AG04449 (cell line): Measurements from ENCODE around the gene IL1RAPL2.
A peak's percentile ranks its signal among the peaks of the same experiment; 100 is the strongest.

ENCODE experiments used
- CTCF ChIA-PET: fragments of 350-600 bp; formaldehyde crosslinking; extraction: SDS; loops from one replicate; lab custom pipeline; 2021; ENCODE audit warnings: antibody characterized with exemption; lab: Yijun Ruan, JAX
- POLR2A ChIA-PET: fragments of 400-600, 350-600 bp; formaldehyde crosslinking; extraction: SDS; loops from one replicate; lab custom pipeline; 2020; ENCODE audit warnings: antibody characterized with exemption, inconsistent platforms; lab: Yijun Ruan, JAX
- DNase-seq: peaks from one replicate; pipeline ENCODE4 v3.0.0-alpha.2; 2010; ENCODE audit warnings: low read depth, low spot score
- H3K4me3 ChIP-seq: 2 replicates; pipeline ENCODE4 v1.5.1; 2011; ENCODE audit warnings: low read depth, mild to moderate bottlenecking, control low read depth, low read length
- CTCF ChIP-seq: IDR thresholded peaks from one replicate; pipeline ENCODE4 v1.5.1; 2011; ENCODE audit warnings: mild to moderate bottlenecking, moderate library complexity, low read length, control low read depth, inconsistent platforms; ENCODE audit not compliant: insufficient read depth; ENCODE audit errors: missing control alignments

IL1RAPL2 gene

GRCh38 chrX:104922206-104922621, 356.2 kb downstream of the IL1RAPL2 start:
- ChIA-PET CTCF (interaction anchor here (0.6 to 2.0 kb wide), 6 partner anchors 9 to 1077 kb away, joined by 3 to 4 read pairs (median 3); no protein-coding TSS in a partner anchor), POLR2A (no interaction called here)
- DNase-seq, result peak; percentile 1
- peak; percentile 83 for TF ChIP-seq CTCF
- H3K4me3 ChIP-seq, result no peak overlapping the region

- H3K4me3 ChIP-seq, result no peak overlapping the region
- ChIA-PET POLR2A (no interaction called here), CTCF (no interaction called here)
- no peak for TF ChIP-seq CTCF
- DNase-seq, result no peak
These were observed 363.3 kb downstream of the IL1RAPL2 start for GRCh38 chrX:104929324-104929723.

- TF ChIP-seq CTCF, result no peak
- ChIA-PET POLR2A (no interaction called here), CTCF (no interaction called here)
- no peak overlapping the region for H3K4me3 ChIP-seq
- no peak for DNase-seq
These were observed 369.6 kb downstream of the IL1RAPL2 start for GRCh38 chrX:104935581-104935980.

- no peak overlapping the region for H3K4me3 ChIP-seq
- POLR2A ChIA-PET, result no interaction called here
- CTCF ChIA-PET, result no interaction called here
These were observed 387.3 kb downstream of the IL1RAPL2 start for GRCh38 chrX:104953251-104953650.

GRCh38 chrX:104961926-104962325, 395.9 kb downstream of the IL1RAPL2 start:
- ChIA-PET POLR2A (no interaction called here), CTCF (no interaction called here)
- TF ChIP-seq CTCF, result no peak
- no peak overlapping the region for H3K4me3 ChIP-seq
- DNase-seq, result no peak

More at GRCh38 chrX:104953251-104953650, 387.3 kb downstream of the IL1RAPL2 start:
- DNase-seq, result no peak
- no peak for TF ChIP-seq CTCF

- H3K4me3 ChIP-seq, result no peak overlapping the region
- no peak for DNase-seq
- ChIA-PET CTCF (no interaction called here), POLR2A (no interaction called here)
- TF ChIP-seq CTCF, result no peak
These were observed 402.2 kb downstream of the IL1RAPL2 start for GRCh38 chrX:104968241-104968640.
